HCT116 (cell line): Measurements from ENCODE around the gene SPATA3.

Experiments used
- CEBPB ChIP-seq: IDR thresholded peaks from 2 replicates; pipeline ENCODE4 v1.6.1; 2012; ENCODE audit warnings: low read depth
- EZH2 ChIP-seq: fragments of 200-600 bp; sonication (generic); IDR thresholded peaks from 2 replicates; pipeline ENCODE4 v1.6.1; 2017; ENCODE audit warnings: antibody characterized with exemption, mixed run types
- EZH2phosphoT487 ChIP-seq: fragments of 200-600 bp; IDR thresholded peaks from 2 replicates; pipeline ENCODE4 v1.6.1; 2018; ENCODE audit warnings: antibody characterized with exemption, borderline replicate concordance
- JUND ChIP-seq: IDR thresholded peaks from 2 replicates; pipeline ENCODE4 v1.6.1; 2012
- POLR2A ChIP-seq: IDR thresholded peaks from 2 replicates; pipeline ENCODE4 v1.7.0; 2011; ENCODE audit warnings: borderline replicate concordance; ENCODE audit not compliant: insufficient read depth, insufficient read length; ENCODE audit errors: extremely low read depth
- POLR2AphosphoS5 ChIP-seq: IDR thresholded peaks from 2 replicates; pipeline ENCODE4 v1.6.1; 2011; ENCODE audit warnings: mild to moderate bottlenecking, low read depth, low read length, moderate library complexity
- SIN3A ChIP-seq: IDR thresholded peaks from 2 replicates; pipeline ENCODE4 v1.6.1; 2012; ENCODE audit warnings: low read depth
- SP1 ChIP-seq: IDR thresholded peaks from 2 replicates; pipeline ENCODE4 v1.6.1; 2012; ENCODE audit warnings: low read depth
- TCF7L2 ChIP-seq: IDR thresholded peaks from 2 replicates; pipeline ENCODE4 v1.7.0; 2011; ENCODE audit warnings: borderline replicate concordance, inconsistent platforms; ENCODE audit not compliant: insufficient read depth, insufficient read length; ENCODE audit errors: extremely low read depth
- ZFX ChIP-seq: fragments of 450-650 bp; IDR thresholded peaks from 2 replicates; pipeline ENCODE4 v1.6.1; 2017
- TF ChIP-seq, protein P1 (sequence below), 3 experiments: fragments of 200-600 bp in 1 of 3; sonication (generic) in 1 of 3; IDR thresholded peaks in 2 of 3; conservative IDR thresholded peaks in 1 of 3; 2 replicates each; pipeline ENCODE4 v1.5.1; 2012 to 2017; ENCODE audit warnings: low read depth in 2 of 3, low read length in 2 of 3, antibody characterized with exemption in 1 of 3, borderline replicate concordance in 1 of 3, control low read depth in 1 of 3, mild to moderate bottlenecking in 1 of 3, mixed read lengths in 1 of 3, mixed run types in 1 of 3, moderate library complexity in 1 of 3; ENCODE audit not compliant: insufficient read depth in 1 of 3
- TF ChIP-seq, protein P2 (sequence below): IDR thresholded peaks from 2 replicates; pipeline ENCODE4 v1.6.1; 2012
- TF ChIP-seq, protein P3 (sequence below): IDR thresholded peaks from 2 replicates; pipeline ENCODE4 v1.6.1; 2012
- TF ChIP-seq, protein P4 (sequence below): IDR thresholded peaks from 2 replicates; pipeline ENCODE4 v1.6.1; 2012; ENCODE audit warnings: low read depth

DNA sequence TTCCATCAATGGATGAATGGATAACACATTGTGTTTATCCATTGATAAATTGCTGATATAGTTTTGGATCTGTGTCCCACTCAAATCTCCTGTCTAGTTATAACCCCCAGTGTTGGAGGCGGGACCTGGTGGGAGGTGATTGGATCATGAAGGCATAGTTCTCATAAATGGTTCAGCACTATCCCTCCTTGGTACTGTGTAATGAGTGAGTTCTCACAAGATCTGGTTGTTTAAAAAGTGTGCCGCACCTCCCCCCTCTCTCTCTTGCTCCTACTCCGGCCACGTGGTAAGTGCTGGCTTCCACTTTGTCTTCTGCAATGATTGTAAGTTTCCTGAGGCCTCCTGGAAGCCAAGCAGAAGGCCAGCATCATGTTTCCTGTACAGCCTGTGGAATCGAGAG is 23.9 kb upstream of the SPATA3 start:
- TF ChIP-seq POLR2A (no peak), POLR2AphosphoS5 (no peak), ZFX (no peak), EZH2phosphoT487 (no peak), TCF7L2 (no peak), SIN3A (no peak), SP1 (no peak), CEBPB (no peak), JUND (no peak), EZH2 (no peak)
- TF ChIP-seq, protein P1, sequence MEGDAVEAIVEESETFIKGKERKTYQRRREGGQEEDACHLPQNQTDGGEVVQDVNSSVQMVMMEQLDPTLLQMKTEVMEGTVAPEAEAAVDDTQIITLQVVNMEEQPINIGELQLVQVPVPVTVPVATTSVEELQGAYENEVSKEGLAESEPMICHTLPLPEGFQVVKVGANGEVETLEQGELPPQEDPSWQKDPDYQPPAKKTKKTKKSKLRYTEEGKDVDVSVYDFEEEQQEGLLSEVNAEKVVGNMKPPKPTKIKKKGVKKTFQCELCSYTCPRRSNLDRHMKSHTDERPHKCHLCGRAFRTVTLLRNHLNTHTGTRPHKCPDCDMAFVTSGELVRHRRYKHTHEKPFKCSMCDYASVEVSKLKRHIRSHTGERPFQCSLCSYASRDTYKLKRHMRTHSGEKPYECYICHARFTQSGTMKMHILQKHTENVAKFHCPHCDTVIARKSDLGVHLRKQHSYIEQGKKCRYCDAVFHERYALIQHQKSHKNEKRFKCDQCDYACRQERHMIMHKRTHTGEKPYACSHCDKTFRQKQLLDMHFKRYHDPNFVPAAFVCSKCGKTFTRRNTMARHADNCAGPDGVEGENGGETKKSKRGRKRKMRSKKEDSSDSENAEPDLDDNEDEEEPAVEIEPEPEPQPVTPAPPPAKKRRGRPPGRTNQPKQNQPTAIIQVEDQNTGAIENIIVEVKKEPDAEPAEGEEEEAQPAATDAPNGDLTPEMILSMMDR (IDR thresholded peaks at IDR 0.05 in 2 of 3, conservative IDR thresholded peaks at IDR 0.05 in 1 of 3; ENCODE audit: borderline replicate concordance in 1 of 3, insufficient read depth in 1 of 3, low read depth in 2 of 3, low read length in 2 of 3), result no peak
- TF ChIP-seq, protein P2, sequence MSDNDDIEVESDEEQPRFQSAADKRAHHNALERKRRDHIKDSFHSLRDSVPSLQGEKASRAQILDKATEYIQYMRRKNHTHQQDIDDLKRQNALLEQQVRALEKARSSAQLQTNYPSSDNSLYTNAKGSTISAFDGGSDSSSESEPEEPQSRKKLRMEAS, result no peak
- TF ChIP-seq, protein P3, sequence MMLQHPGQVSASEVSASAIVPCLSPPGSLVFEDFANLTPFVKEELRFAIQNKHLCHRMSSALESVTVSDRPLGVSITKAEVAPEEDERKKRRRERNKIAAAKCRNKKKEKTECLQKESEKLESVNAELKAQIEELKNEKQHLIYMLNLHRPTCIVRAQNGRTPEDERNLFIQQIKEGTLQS, result no peak
- TF ChIP-seq, protein P4, sequence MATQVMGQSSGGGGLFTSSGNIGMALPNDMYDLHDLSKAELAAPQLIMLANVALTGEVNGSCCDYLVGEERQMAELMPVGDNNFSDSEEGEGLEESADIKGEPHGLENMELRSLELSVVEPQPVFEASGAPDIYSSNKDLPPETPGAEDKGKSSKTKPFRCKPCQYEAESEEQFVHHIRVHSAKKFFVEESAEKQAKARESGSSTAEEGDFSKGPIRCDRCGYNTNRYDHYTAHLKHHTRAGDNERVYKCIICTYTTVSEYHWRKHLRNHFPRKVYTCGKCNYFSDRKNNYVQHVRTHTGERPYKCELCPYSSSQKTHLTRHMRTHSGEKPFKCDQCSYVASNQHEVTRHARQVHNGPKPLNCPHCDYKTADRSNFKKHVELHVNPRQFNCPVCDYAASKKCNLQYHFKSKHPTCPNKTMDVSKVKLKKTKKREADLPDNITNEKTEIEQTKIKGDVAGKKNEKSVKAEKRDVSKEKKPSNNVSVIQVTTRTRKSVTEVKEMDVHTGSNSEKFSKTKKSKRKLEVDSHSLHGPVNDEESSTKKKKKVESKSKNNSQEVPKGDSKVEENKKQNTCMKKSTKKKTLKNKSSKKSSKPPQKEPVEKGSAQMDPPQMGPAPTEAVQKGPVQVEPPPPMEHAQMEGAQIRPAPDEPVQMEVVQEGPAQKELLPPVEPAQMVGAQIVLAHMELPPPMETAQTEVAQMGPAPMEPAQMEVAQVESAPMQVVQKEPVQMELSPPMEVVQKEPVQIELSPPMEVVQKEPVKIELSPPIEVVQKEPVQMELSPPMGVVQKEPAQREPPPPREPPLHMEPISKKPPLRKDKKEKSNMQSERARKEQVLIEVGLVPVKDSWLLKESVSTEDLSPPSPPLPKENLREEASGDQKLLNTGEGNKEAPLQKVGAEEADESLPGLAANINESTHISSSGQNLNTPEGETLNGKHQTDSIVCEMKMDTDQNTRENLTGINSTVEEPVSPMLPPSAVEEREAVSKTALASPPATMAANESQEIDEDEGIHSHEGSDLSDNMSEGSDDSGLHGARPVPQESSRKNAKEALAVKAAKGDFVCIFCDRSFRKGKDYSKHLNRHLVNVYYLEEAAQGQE, result no peak
